SH-SY5Y (cell line): ENCODE measurements around the gene IGSF3.

ENCODE experiments used
- GATA2 ChIP-seq: IDR thresholded peaks from 2 replicates; pipeline ENCODE4 v1.6.1; 2011; ENCODE audit warnings: mild to moderate bottlenecking, low read depth, low read length
- GATA3 ChIP-seq: IDR thresholded peaks from 2 replicates; pipeline ENCODE4 v1.6.1; 2011; ENCODE audit warnings: low read depth, mild to moderate bottlenecking, low read length, moderate library complexity

GRCh38 chr1:116528329-116529083, 139.0 kb downstream of the IGSF3 start:
- TF ChIP-seq GATA2 (no peak), GATA3 (no peak)
